ENCODE results near the gene EIF5.

DNA sequence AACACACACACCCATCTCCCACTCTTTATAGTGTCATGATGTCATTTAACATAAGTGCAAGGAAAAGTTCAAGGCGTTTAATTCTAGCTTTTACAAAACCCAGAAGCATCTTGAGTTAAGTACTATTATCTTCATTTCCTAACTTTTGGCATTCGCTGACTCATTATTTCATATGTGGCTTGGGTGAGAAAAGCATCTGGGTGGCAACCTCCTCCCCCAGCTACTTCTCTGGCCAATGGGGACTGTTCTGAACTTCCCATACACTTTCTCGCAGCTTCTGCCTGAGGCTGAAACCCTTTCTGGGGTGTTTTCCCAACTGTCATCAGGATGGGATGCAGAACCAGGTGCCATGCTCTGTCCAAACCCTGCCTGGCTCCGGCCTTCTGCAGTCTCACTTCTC lies 48.3 kb downstream of the EIF5 start:
- TF ChIP-seq POLR2AphosphoS5 (IDR thresholded peaks at IDR 0.05; ENCODE audit: low read depth, low read length) (no peak), TAF1 (IDR thresholded peaks at IDR 0.05; ENCODE audit: borderline replicate concordance, low read depth, low read length) (no peak), POLR2A (IDR thresholded peaks at IDR 0.05; ENCODE audit: low read depth, low read length) (no peak)
